Lower leg skin (tissue), 3 donors: Measurements from ENCODE around the gene MEAK7.

Experiments used
- CTCF ChIP-seq, 3 donors: fragments of 450-650 bp; IDR thresholded peaks; one replicate each; pipeline ENCODE4 v1.5.1; 2016; ENCODE audit warnings: antibody characterized with exemption in 3 of 3, mild to moderate bottlenecking in 3 of 3, moderate library complexity in 2 of 3
- POLR2A ChIP-seq, 2 donors: fragments of 450-650 bp; IDR thresholded peaks; one replicate each; pipeline ENCODE4 v1.6.1; 2016 to 2017; ENCODE audit warnings: antibody characterized with exemption in 2 of 2, mild to moderate bottlenecking in 1 of 2, moderate library complexity in 1 of 2

GRCh38 chr16:84540194-84540593 is 35.7 kb upstream of the MEAK7 start:
- TF ChIP-seq CTCF (IDR thresholded peaks at IDR 0.05): no peak
- TF ChIP-seq POLR2A (IDR thresholded peaks at IDR 0.05): no peak
